A172 (cell line): ENCODE measurements around the gene NF1. TPM values are rescaled to one million over a fixed set of nuclear protein-coding genes. Genes with fewer than 3 reads are reported as not detected.
"Not testable (repeated sequence)": the region's sequence is repeated elsewhere in the genome, so short reads cannot be mapped to it uniquely, and the experiment has no call there.

Experiments
- DNase-seq: peaks from one replicate; pipeline ENCODE4 v3.0.0-alpha.2; 2015; ENCODE audit warnings: low spot score
- total RNA-seq: library from RNA; depleted of rRNA; stranded (reverse); fragments of >200 nt; shearing (Covaris generic); gene quantifications from 2 replicates; pipeline ENCODE4 v1.2.3, GENCODE V29; 2014

The NF1 gene
- total RNA-seq, 1 experiment from 2014 or later, result 32.7 TPM

DNA sequence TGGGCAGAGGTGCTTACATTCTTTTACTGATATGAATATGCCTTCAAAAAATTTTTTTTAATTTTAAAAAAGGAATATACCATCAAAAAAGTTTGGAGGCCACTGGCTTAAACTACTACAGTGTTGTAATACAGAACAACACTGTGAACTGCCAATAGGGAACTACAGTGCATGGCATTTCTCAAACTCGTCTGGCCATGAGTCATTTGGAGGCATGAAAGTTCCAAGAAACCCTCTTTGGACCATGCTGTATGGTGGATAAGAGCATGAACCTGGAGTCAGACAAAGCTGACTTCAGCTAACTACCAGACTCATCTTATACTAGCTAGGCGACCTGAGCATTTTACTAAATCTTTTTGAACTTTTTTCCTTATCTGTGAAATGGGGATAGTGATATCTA, 9.2 kb upstream of the NF1 start:
- no peak for DNase-seq

DNA sequence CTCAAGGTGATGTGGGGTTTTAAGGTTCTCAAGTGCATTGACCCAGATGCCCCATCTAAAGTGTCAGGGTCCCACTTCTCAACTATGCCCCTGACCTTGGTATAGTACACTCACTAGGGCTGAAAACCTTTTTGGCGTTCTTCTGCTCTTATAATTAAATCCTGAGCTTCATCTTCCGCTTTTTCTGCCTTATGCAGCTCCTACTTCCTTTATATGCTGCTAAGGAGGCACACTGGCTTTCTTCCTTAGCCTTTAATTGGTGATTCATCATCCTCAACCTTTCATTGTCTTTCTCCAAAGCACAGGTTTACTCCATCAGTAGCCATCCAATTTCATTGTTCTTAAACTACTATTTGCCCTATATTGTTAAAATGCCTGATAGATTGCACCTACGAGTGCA, 5.3 kb upstream of the NF1 start:
- DNase-seq, result no peak

- not testable (repeated sequence) for DNase-seq
Measured at GRCh38 chr17:31090650-31091049, 4.1 kb upstream of the NF1 start.

DNA sequence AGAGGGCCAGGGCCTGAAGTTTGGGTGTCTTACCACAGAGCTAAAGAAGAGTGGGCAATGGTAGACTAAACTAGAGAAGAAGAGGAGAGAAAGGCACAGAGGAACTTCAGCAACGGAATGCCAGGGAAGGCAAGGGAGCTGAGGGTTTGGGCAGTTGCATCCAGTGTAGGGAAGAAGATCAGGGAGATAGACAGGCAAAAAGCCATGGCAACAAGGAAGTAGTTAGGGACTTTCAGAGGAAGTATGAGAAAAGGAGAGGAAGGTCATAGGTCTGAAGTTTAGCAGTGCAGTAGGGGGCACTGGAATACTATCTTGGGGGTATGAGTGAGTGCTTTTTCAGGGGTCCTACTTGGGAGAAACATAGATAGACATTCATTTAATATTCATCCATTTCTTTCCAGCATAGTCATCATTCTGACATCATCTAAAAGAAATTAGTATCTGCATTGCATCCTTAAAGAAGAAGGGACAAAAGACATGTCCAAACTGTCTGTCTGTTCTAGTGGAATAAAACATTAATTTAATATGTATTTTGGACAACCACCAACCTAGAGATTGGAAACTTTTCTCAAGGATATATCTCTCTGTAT, 2.2 kb upstream of the NF1 start:
- no peak for DNase-seq

DNA sequence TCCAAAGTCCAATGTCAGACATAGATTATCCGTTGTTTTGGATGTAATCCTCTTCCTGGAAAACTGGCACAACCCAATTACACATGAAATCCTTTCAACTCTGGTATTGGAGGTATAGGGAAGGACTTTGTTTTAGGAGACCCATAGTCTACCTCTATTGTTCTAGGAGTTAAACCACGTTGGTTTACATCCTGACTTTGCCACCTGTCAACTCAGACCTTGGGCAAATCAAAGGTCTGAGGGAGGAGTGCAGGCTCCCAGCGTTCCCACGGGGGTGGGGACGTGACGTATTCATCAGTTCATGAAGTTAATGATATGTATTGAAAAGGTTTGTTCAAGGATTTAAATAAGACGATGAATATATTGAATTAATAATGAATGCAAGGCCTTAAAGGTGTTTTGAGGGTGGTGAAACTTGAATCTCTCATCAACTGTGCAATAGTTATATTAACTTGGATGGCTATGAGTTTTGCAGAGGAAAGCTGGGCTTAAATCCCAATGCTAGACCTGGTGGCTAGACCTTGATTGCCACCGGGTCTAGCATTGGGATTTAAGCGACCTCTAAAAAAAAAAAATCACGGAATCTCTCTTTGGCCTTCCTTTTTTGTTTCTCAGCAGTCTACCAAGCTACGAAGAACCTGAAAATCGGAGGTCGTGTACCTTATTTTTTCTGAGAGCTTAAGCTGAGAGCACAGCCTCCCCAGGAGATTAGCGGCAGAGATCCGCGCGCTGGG, 744 bp upstream of the NF1 start:
- no peak for DNase-seq

- DNase-seq, result peak; percentile 59
Measured at GRCh38 chr17:31095236-31096105, 694 bp downstream of the NF1 start.

DNA sequence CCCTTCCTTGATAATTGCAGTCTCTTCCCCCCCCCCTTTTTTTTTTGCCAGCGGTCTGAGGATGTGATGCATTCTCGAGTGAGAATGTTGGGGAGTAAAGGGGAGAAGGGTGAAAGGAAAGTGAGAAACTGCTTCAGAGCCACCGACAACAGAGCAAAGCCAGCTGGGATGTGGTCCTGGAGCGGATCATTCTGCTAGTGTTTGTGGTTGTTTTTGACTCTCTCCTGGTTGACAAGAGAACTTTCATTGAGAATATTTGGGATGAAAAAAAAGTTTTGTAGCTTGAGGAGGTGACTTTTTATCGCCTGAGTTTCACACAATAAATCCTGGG, 1.3 kb downstream of the NF1 start:
- no peak for DNase-seq

GRCh38 chr17:31099016-31099415, 4.2 kb downstream of the NF1 start:
- no peak for DNase-seq

- no peak for DNase-seq
Measured at GRCh38 chr17:31100840-31101459, 6.2 kb downstream of the NF1 start.

- no peak for DNase-seq
Measured at GRCh38 chr17:31101943-31102342, 7.2 kb downstream of the NF1 start.

DNA sequence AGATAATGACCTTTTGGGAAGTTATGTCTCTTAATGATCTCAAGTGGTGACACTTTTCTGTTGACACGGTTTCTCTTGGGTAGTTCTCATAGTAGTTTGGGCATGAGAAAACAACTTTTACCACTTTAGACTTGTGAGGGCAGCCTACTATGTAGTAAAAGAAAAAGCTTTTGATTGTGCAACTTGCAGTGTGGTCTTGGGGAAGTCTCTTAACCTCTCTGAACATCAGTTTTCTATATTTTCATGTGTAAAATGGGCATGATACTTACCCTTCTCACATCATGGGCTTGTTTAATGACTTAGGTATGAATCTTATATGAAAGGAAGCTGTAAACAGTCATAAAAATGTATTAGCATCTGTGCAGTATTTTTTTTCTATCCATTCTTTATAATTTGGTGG, 11.2 kb downstream of the NF1 start:
- DNase-seq, result no peak

- DNase-seq, result no peak
Measured at GRCh38 chr17:31111183-31111582, 16.4 kb downstream of the NF1 start.

GRCh38 chr17:31112001-31112661, 17.4 kb downstream of the NF1 start:
- peak; percentile 31 for DNase-seq

GRCh38 chr17:31113368-31113767, 18.6 kb downstream of the NF1 start:
- peak; percentile 56 for DNase-seq

GRCh38 chr17:31113939-31114338, 19.2 kb downstream of the NF1 start:
- no peak for DNase-seq

DNA sequence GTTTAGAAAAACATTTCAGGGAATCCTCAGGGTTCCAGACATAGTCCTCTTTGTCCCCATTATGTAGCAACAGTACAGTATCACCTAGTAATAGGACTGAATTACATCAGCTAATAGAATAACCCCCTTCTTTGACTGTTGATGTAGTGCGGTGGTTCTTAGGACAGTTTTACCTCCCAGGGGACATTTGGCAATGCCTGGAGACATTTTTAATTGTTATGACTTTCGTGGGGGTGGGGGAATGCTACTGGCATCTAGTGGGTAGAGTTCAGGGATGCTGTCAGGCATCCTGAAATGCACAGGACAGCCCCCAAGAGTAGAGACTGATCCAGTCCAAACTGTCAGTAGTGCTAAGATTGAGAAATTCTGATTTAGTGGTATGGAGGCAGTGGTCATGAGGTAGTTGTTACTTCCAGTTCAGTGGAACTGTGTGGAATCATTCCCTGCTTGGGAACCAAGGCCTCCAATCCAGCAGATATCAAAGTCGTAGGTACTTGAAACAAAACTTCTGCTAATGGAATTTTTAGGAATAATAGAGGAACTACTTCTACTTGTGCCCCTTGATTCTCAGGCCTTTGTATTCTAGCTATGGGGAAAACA, 20.3 kb downstream of the NF1 start:
- no peak for DNase-seq

GRCh38 chr17:31116167-31116566, 21.4 kb downstream of the NF1 start:
- DNase-seq, result no peak

DNA sequence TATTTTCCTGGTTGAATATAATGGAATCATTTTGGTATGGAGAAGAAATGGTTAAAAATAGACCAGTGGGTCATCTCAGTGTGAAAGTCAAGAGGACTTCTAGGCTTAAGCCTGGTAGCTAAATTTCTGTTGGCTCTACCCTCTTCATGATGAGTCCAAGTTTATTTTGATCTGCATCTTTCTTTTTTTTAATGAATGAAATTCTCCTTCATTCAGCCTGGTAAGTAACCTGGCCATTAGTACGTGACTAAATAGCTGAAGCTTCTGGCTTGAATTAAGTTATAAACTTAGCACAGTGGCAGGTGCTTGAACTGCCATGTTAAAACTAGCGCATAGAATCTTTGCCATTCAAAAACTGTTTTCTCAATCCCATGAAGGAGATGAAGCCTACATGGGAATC, 28.0 kb downstream of the NF1 start:
- DNase-seq, result no peak

- DNase-seq, result no peak
Measured at GRCh38 chr17:31126318-31126717, 31.5 kb downstream of the NF1 start.

GRCh38 chr17:31128241-31128640, 33.5 kb downstream of the NF1 start:
- no peak for DNase-seq
